Muscle of leg (tissue), 16 donors: ENCODE data around the gene KCNMA1. TPM values are rescaled to one million over a fixed set of nuclear protein-coding genes. Genes with fewer than 3 reads are reported as not detected.
"Not testable (repeated sequence)": the region's sequence is repeated elsewhere in the genome, so short reads cannot be mapped to it uniquely, and the experiment has no call there.

Source experiments
- DNase-seq: peaks from one replicate; pipeline ENCODE4 v3.0.0; 2013
- H3K27ac ChIP-seq: one replicate; pipeline ENCODE4 v1.5.1; 2013; ENCODE audit warnings: mild to moderate bottlenecking, low read length, control low read depth
- H3K27me3 ChIP-seq: one replicate; pipeline ENCODE4 v1.6.1; 2013; ENCODE audit warnings: low read length; ENCODE audit not compliant: control insufficient read depth, insufficient read depth
- H3K36me3 ChIP-seq: one replicate; pipeline ENCODE4 v1.6.1; 2013; ENCODE audit warnings: low read length; ENCODE audit not compliant: control insufficient read depth, insufficient read depth
- H3K4me1 ChIP-seq: one replicate; pipeline ENCODE4 v1.6.1; 2013; ENCODE audit warnings: low read length; ENCODE audit not compliant: control insufficient read depth, insufficient read depth
- H3K4me3 ChIP-seq: one replicate; pipeline ENCODE4 v1.5.1; 2013; ENCODE audit warnings: low read length, control low read depth
- H3K9me3 ChIP-seq: replicated peaks from 2 replicates; pipeline ENCODE4 v1.6.1; 2013; ENCODE audit warnings: low read depth, low read length; ENCODE audit not compliant: control insufficient read depth
- WGBS: methylation state at CpG from one replicate; pipeline ENCODE4 v1.1.5; 2013; ENCODE audit warnings: missing lambda C conversion rate; ENCODE audit not compliant: insufficient coverage; 5-methylcytosine and 5-hydroxymethylcytosine counted together
- long read RNA-seq, 11 donors: transcript quantifications; one replicate each; lab custom pipeline, GENCODE V29; 2026
- polyA plus RNA-seq, 8 donors: library from polyadenylated mRNA; unstranded; fragments of 120-200 nt; gene quantifications; one replicate each; pipeline versions ENCODE4 v1.2.1 to v1.2.3, GENCODE V29; 2013; ENCODE audit warnings: inconsistent platforms in 1 of 8, low replicate concordance in 1 of 8; ENCODE audit not compliant: insufficient read length in 8 of 8, insufficient read depth in 1 of 8
- total RNA-seq: library from RNA; stranded (reverse); fragments of 120-200 nt; gene quantifications from one replicate; pipeline ENCODE4 v1.2.4, GENCODE V29; 2013

Gene KCNMA1
- 18.2 TPM for total RNA-seq
- 10 to 100 TPM; 12.7 to 23.3 (median 16.7) TPM for polyA plus RNA-seq
- long read RNA-seq, donor 1, partial matches to known transcripts = 0 of 2 reads
- long read RNA-seq, donor 1, other reads (novel, unspliced or antisense) = 0 of 2 reads
- long read RNA-seq, donor 2 = 0 reads
- long read RNA-seq, donor 3, partial matches to known transcripts = 0 of 5 reads
- long read RNA-seq, donor 3, other reads (novel, unspliced or antisense) = 0 of 5 reads
- long read RNA-seq, donor 4, partial matches to known transcripts = 0 of 2 reads
- long read RNA-seq, donor 4, other reads (novel, unspliced or antisense) = 0 of 2 reads
- long read RNA-seq, donor 5, transcript KCNMA1-219 (2 exons, 2,963 nt) = major isoform, 5 of 21 reads
- long read RNA-seq, donor 5, partial matches to known transcripts = 15 of 21 reads
- long read RNA-seq, donor 5, other reads (novel, unspliced or antisense) = 0 of 21 reads
- long read RNA-seq, donor 6, partial matches to known transcripts = 0 of 2 reads
- long read RNA-seq, donor 6, other reads (novel, unspliced or antisense) = 0 of 2 reads
- long read RNA-seq, donor 7 = 0 reads
- long read RNA-seq, donor 8, partial matches to known transcripts = 0 of 2 reads
- long read RNA-seq, donor 8, other reads (novel, unspliced or antisense) = 0 of 2 reads
- long read RNA-seq, donor 9, partial matches to known transcripts = 0 of 5 reads
- long read RNA-seq, donor 9, other reads (novel, unspliced or antisense) = 0 of 5 reads
- long read RNA-seq, donor 10, partial matches to known transcripts = 0 of 2 reads
- long read RNA-seq, donor 10, other reads (novel, unspliced or antisense) = 0 of 2 reads
- long read RNA-seq, donor 11, partial matches to known transcripts = 0 of 1 reads
- long read RNA-seq, donor 11, other reads (novel, unspliced or antisense) = 0 of 1 reads

- no peaks in the 10 kb centered on the region for H3K36me3 ChIP-seq
- H3K27ac ChIP-seq = no peak within 1 kb of the TSS
- H3K27me3 ChIP-seq = peaks cover 54% of the 10 kb centered on the region
- peak; percentile 72 for DNase-seq
- under 1% methylated on average over 114 of the region's 121 CpGs for WGBS
- no peaks in the 10 kb centered on the region for H3K9me3 ChIP-seq
- H3K4me3 ChIP-seq = peak within 1 kb of the TSS; percentile 56
- H3K4me1 ChIP-seq = peaks cover 20% of the 10 kb centered on the region
Measured at GRCh38 chr10:77637532-77638320, at the start of gene KCNMA1. Gene KCNMA1 (minus strand): TSS chr10:77637808.

DNA sequence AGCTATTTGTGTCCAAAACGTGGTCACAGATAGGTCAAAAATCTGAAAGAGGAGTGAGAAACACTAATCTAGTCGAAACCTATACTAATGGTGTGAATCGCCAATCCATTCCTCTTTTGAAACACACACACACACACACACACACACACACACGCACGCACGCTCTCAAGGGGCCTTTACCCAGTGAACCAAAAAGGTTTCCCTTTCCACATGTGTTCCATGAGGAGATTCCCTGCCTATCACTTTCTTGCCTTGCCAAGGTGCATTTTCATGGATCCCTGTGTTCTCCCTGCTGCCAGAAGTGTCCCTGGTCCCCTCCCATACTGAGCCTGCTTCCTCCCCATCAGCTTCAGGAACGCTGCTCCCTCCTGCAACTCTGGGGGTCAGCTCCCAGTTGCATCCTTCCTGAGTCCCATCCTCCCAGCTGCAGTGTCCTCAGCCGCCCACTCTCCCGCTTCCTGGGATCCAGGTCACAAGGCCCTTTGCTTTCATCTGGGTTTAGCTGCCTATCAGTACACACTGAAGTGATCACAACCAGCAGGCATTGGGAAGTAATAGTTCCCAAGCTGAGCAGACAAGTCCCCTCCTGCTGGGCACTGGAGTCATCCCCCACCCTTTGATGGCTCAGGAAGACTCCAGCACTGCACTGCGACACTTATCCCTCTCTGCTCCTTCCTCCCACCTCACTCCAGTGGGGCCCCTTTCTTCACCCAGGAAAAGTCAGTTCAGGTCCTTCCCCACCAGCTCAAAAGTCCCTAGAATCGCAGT is 49.2 kb upstream of the KCNMA1 start:
- Histone ChIP-seq H3K4me1 (no peaks in the 10 kb centered on the region), H3K27ac (no peak overlapping the region), H3K4me3 (no peak overlapping the region), H3K9me3 (no peaks in the 10 kb centered on the region), H3K27me3 (peaks cover 16% of the 10 kb centered on the region), H3K36me3 (no peaks in the 10 kb centered on the region)
- 63% methylated on average over 9 of the region's 11 CpGs for WGBS
- DNase-seq = no peak

- H3K27ac ChIP-seq = no peak overlapping the region
- 53% methylated on average over 2 of the region's 3 CpGs for WGBS
- no peak overlapping the region for H3K4me3 ChIP-seq
- H3K4me1 ChIP-seq = no peaks in the 10 kb centered on the region
- H3K27me3 ChIP-seq = peaks cover 16% of the 10 kb centered on the region
- H3K36me3 ChIP-seq = no peaks in the 10 kb centered on the region
- DNase-seq = no peak
- no peaks in the 10 kb centered on the region for H3K9me3 ChIP-seq
Measured at GRCh38 chr10:77686096-77686495, 48.5 kb upstream of the KCNMA1 start.

GRCh38 chr10:77685432-77685831 is 47.8 kb upstream of the KCNMA1 start:
- 58% methylated on average over 3 of the region's 4 CpGs for WGBS
- no peak overlapping the region for H3K4me3 ChIP-seq
- no peak for DNase-seq
- H3K36me3 ChIP-seq = no peaks in the 10 kb centered on the region
- no peak overlapping the region for H3K27ac ChIP-seq
- H3K27me3 ChIP-seq = peaks cover 16% of the 10 kb centered on the region
- no peaks in the 10 kb centered on the region for H3K4me1 ChIP-seq
- H3K9me3 ChIP-seq = no peaks in the 10 kb centered on the region

- not testable (repeated sequence) for DNase-seq, H3K27me3 ChIP-seq, H3K4me1 ChIP-seq, H3K27ac ChIP-seq, H3K9me3 ChIP-seq, H3K36me3 ChIP-seq, H3K4me3 ChIP-seq
- WGBS = 67% methylated on average over 2 of the region's 8 CpGs
Measured at GRCh38 chr10:77683088-77683432, 45.5 kb upstream of the KCNMA1 start.

DNA sequence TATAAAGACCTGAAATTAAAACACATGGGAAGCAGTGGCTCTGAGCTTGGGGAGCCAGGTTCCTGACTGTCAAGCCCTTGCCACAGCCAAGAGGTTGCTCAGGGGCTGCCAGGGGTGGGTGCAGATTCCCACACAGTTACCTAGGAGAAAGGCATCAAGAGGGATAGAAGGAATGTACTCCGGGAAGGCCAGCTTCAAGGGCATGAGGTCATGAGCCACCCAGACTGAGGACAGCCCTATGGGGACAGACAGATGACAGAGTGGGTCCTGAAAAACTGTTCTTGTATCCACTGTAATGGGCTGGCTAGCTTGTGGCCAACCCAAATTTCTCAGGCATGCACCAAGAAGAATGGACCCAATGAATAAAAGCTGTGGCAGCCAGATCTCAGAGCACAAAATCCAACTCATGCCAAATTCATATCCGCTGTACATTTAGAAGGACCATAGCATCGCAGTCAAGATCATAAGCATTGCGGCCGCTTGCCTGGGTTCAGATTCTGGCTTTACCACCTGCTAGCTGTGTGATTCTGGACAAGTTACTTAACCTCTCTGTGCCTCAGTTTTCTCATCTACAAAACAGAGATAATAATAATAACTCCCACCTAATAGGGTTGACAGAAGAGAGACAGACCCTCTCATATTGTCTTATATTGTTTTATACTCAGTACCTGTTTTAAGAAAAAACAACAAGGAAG is 44.9 kb upstream of the KCNMA1 start:
- WGBS = 89% methylated on average over 5 of the region's 5 CpGs
- no peak overlapping the region for H3K27ac ChIP-seq
- H3K36me3 ChIP-seq = no peaks in the 10 kb centered on the region
- DNase-seq = no peak
- no peak overlapping the region for H3K4me3 ChIP-seq
- H3K4me1 ChIP-seq = no peaks in the 10 kb centered on the region
- peaks cover 6% of the 10 kb centered on the region for H3K27me3 ChIP-seq
- no peaks in the 10 kb centered on the region for H3K9me3 ChIP-seq

DNA sequence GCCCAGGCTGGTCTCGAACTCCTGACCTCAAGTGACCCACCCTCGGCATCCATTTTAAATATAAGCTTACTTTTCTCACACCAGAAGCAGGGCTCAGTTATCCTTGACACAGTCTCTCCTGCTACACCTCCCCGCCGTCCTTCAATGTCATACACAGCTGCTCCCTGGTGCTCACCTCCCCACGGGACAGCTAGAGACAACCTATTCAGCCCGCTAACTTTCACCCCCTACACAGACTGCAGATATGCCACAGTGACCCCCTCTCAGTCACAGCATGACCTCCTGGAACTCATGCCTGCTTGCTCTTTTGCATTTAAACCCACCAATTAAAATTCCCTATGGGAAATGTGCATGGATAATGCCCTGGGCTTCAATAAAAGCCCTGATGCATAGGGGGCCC is 44.2 kb upstream of the KCNMA1 start:
- H3K36me3 ChIP-seq = no peaks in the 10 kb centered on the region
- no peaks in the 10 kb centered on the region for H3K4me1 ChIP-seq
- no peak overlapping the region for H3K4me3 ChIP-seq
- no peak overlapping the region for H3K27ac ChIP-seq
- WGBS = 82% methylated on average over 6 of the region's 6 CpGs
- peaks cover 4% of the 10 kb centered on the region for H3K27me3 ChIP-seq
- H3K9me3 ChIP-seq = no peaks in the 10 kb centered on the region
- DNase-seq = no peak

DNA sequence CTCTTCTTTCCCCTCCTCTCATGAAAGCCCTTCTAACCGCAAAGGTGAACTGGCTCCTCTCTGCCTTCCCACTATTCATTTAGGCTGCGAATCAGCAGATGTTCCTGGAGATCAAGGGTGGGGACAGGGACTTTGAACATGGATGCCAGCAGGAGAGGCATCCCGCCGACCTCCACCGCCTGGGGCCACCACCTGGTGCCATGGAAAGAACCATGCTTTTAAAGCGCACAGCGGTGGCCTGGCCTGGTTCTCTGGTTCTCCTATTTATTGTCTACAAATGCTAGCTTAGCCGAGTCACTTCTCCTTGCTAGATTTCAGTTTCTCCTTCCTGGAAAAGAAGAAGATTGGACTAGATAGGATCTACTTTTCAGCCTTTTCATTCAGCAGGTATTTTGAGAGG is 43.2 kb upstream of the KCNMA1 start:
- Histone ChIP-seq H3K27me3 (no peaks in the 10 kb centered on the region), H3K27ac (no peak overlapping the region), H3K4me1 (no peaks in the 10 kb centered on the region), H3K9me3 (no peaks in the 10 kb centered on the region), H3K36me3 (no peaks in the 10 kb centered on the region), H3K4me3 (no peak overlapping the region)
- 86% methylated on average over 4 of the region's 8 CpGs for WGBS
- DNase-seq = no peak

DNA sequence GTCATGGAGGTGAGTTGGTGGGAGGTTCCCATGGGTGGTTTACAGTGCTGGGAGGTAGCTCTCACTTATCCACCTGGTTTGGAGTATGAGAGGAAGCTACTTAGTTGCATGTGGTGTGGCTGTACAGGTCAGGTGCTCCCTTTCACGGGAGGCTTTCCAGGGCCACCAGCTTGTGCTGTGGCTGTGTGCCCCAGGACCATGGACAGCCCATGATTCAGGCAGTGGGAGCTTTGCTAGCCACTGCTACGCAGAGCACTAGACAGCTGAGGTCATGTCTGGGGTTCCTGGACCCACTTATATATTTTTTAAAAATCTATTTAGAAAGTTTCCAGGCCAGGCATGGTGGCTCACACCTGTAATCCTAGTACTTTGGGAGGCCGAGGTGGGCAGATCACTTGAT is 42.5 kb upstream of the KCNMA1 start:
- no peaks in the 10 kb centered on the region for H3K27me3 ChIP-seq
- no peak overlapping the region for H3K4me3 ChIP-seq
- H3K27ac ChIP-seq = no peak overlapping the region
- WGBS = no CpG with 5 or more reads among the region's 3 CpGs
- no peaks in the 10 kb centered on the region for H3K36me3 ChIP-seq
- H3K4me1 ChIP-seq = no peaks in the 10 kb centered on the region
- no peaks in the 10 kb centered on the region for H3K9me3 ChIP-seq
- no peak for DNase-seq
